Measurements from ENCODE around the gene MAN2C1. TPM values are rescaled to one million over a fixed set of nuclear protein-coding genes. Genes with fewer than 3 reads are reported as not detected.
"Not testable (repeated sequence)": the region's sequence is repeated elsewhere in the genome, so short reads cannot be mapped to it uniquely, and the experiment has no call there.

MAN2C1 gene
- total RNA-seq, 6 experiments from 2014 or later: 45.4 to 120 (median 79.1) TPM

DNA sequence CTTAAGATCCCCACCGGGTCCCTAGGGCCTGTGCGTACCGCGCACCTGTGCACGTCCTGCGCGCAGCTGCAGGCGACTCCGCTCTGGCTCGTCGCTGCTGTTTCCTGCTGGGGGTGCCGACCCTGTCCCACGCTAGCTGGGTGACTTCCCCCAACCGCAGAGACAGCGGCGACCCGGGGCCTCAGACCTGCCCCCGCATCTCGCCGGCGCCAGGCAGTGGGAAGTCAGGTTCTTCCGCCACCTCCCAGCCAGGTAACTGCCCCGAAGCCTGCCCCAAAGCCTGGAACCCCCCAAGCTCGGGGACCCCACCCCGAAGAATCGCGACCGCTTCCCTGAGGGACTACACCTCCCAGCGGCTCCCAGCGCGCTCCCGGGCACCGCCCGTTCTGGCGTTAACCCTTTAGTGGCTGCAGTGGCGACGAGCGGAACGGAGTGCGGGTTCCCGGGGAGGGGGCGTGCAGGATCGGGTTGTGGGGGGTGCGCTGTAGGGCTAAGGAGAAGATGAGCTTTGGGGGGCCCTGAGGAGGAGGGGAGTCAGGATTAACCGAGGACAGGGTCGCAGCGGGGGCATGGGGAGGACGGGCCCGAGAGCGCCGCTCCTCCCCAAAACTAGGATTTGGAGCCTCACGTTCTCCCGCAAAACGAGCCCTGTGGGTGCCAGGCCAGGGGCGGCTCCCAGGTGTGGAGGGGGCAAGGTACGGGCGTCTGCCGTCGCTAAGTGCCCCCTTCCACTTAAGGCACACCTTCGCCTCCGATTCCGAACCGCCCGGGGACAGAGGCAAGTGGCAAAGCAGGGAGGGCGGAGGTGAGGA, 21.0 kb downstream of the MAN2C1 start:
- intact Hi-C loops (cut with DNase I): no loop called here

DNA sequence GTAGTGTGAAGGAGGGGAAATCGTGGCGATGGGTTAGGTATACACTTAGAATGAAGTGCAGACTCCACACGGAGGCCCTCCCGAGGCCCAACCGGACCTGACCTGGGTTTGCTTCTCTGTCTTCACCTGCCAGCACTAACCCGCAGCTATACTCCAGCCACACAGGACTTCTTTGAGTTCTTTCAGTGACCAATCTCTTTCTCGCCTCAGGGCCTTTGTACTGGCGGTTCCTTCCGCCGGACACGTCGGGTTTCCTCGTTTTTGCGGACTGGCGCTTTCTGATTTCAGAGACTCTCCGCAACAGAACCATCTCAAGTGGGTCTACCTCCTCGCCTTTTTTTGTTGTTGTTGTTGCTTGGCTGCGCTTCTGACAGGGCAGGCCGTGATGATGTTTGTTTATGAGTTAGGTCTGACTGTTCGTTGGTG, 21.6 kb downstream of the MAN2C1 start, which contains the start of gene NEIL1:
Gene NEIL1 (plus strand): TSS at position 244 of the 426 bp plus-strand sequence. CDS start 1,867 bp downstream, outside the sequence.
- Histone ChIP-seq H3K36me3 (no peaks in the 10 kb centered on the region), H3K27me3 (no peaks in the 10 kb centered on the region), H3K4me3 (peak within 1 kb of the TSS; percentile 82 to 94 (median 86)), H3K27ac (peak within 1 kb of the TSS; percentile 18 to 57 (median 52)), H3K9me3 (no peaks in the 10 kb centered on the region), H3K4me1 (peaks cover 0 to 8% (median 0%) of the 10 kb centered on the region in 4 donors)
- TF ChIP-seq, protein P1, sequence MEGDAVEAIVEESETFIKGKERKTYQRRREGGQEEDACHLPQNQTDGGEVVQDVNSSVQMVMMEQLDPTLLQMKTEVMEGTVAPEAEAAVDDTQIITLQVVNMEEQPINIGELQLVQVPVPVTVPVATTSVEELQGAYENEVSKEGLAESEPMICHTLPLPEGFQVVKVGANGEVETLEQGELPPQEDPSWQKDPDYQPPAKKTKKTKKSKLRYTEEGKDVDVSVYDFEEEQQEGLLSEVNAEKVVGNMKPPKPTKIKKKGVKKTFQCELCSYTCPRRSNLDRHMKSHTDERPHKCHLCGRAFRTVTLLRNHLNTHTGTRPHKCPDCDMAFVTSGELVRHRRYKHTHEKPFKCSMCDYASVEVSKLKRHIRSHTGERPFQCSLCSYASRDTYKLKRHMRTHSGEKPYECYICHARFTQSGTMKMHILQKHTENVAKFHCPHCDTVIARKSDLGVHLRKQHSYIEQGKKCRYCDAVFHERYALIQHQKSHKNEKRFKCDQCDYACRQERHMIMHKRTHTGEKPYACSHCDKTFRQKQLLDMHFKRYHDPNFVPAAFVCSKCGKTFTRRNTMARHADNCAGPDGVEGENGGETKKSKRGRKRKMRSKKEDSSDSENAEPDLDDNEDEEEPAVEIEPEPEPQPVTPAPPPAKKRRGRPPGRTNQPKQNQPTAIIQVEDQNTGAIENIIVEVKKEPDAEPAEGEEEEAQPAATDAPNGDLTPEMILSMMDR (IDR thresholded peaks at IDR 0.05): no peak
- TF ChIP-seq POLR2A (IDR thresholded peaks at IDR 0.05): no peak
- WGBS (ENCODE audit: insufficient coverage, low coverage, low lambda C conversion rate, missing lambda C conversion rate): 10% methylated on average over 20 of the region's 20 CpGs
- ATAC-seq (peak; percentile 14 to 38 (median 22)), DNase-seq (no peak)
- intact Hi-C loops (cut with DNase I): no loop called here

More for the DNA sequence above, 21.0 kb downstream of the MAN2C1 start:
- peaks cover 0 to 8% (median 0%) of the 10 kb centered on the region in 4 donors for H3K4me1 ChIP-seq
- H3K36me3 ChIP-seq: no peaks in the 10 kb centered on the region
- ATAC-seq: peak; percentile 78 to 86 (median 82)
- no peaks in the 10 kb centered on the region for H3K27me3 ChIP-seq
- no peaks in the 10 kb centered on the region for H3K9me3 ChIP-seq
- H3K27ac ChIP-seq: peak overlapping the region; percentile 18 to 57 (median 52)
- TF ChIP-seq, protein P1 (IDR thresholded peaks at IDR 0.05): no peak
- 0% methylated on average over 14 of the region's 65 CpGs for WGBS (ENCODE audit: insufficient coverage, low coverage, low lambda C conversion rate, missing lambda C conversion rate)
- H3K4me3 ChIP-seq: peak overlapping the region; percentile 82 to 94 (median 86)
- peak; percentile 78 to 86 (median 81) for DNase-seq

DNA sequence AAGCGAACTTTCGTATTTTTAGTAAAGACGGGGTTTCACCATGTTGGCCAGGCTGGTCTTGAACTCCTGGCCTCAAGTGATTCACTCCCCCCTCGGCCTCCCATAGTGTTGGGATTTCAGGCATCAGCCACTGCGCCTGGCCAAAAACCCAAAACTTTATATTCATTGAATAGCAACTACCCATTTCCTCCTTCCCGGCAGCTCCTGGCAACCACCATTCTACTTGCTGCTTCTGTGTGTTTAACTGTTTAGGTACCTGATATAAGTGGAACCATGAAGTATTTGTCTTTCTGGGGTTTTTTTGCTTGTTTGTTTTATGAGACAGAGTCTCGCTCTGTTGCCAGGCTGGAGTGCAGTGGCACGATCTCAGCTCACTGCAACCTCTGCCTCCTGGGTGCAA, 24.5 kb downstream of the MAN2C1 start:
- H3K27ac ChIP-seq; H3K27me3 ChIP-seq; H3K4me1 ChIP-seq; H3K9me3 ChIP-seq; H3K4me3 ChIP-seq; ATAC-seq; H3K36me3 ChIP-seq; DNase-seq; intact Hi-C loops (cut with DNase I): not testable (repeated sequence)
- 43% methylated on average over 8 of the region's 8 CpGs for WGBS (ENCODE audit: insufficient coverage, low coverage, low lambda C conversion rate, missing lambda C conversion rate)

DNA sequence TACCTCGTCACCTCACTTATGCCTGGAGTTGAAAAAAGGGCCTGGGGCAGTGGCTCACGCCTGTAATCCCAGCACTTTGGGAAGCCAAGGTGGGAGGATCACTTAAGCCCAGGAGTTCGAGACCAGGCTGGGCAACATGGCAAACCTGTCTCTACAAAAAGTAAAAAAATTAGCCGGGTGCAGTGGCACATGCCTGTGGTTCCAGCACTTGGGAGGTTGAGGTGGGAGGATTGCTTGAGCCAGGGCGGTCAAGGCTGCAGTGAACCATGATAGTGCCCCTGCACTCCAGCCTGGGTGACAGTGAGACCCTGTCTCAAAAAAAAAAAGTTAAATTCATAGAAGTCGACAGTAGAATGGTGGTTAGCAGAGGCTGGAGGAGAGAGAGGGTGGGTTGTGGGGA, 26.2 kb downstream of the MAN2C1 start:
- no peaks in the 10 kb centered on the region for H3K9me3 ChIP-seq
- 84% methylated on average over 6 of the region's 6 CpGs for WGBS (ENCODE audit: insufficient coverage, low coverage, low lambda C conversion rate, missing lambda C conversion rate)
- no peak overlapping the region for H3K4me3 ChIP-seq
- H3K27me3 ChIP-seq: no peaks in the 10 kb centered on the region
- no peaks in the 10 kb centered on the region for H3K4me1 ChIP-seq
- TF ChIP-seq, protein P1 (IDR thresholded peaks at IDR 0.05): no peak
- no peak for TF ChIP-seq POLR2A (IDR thresholded peaks at IDR 0.05)
- no peak overlapping the region for H3K27ac ChIP-seq
- ATAC-seq (no peak), DNase-seq (no peak)
- peaks cover 0 to 6% (median 0%) of the 10 kb centered on the region in 4 donors for H3K36me3 ChIP-seq
- intact Hi-C loops (cut with DNase I): no loop called here
